NCI-H524 (cell line): ENCODE data around the gene ZNF433.

ENCODE experiments used
- DNase-seq, 2 experiments: peaks; one replicate each; lab custom pipeline; 2025; lab: John Stamatoyannopoulos, UW

The ZNF433 gene

DNA sequence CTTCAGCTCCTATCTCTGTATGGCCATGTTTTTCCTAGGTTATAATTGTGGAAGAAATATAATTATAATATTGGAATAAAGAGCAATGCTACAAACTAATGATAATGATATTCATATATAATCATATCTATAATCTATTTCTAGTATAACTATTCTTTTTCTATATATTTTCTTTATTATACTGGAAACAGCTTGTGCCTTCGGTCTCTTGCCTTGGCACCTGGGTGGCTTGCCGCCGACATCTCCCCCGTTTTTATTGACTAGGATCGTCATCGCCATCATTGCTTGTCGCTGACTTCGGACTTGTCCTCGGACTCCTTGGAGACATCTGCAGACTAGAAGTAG lies 46.4 kb downstream of the ZNF433 start:
- DNase-seq, result no peak

GRCh38 chr19:11987405-11988281 lies 47.8 kb downstream of the ZNF433 start:
- peak; percentile 91 to 98 for DNase-seq

- DNase-seq, result no peak
Measured at GRCh38 chr19:11986754-11987153, 48.7 kb downstream of the ZNF433 start.

DNA sequence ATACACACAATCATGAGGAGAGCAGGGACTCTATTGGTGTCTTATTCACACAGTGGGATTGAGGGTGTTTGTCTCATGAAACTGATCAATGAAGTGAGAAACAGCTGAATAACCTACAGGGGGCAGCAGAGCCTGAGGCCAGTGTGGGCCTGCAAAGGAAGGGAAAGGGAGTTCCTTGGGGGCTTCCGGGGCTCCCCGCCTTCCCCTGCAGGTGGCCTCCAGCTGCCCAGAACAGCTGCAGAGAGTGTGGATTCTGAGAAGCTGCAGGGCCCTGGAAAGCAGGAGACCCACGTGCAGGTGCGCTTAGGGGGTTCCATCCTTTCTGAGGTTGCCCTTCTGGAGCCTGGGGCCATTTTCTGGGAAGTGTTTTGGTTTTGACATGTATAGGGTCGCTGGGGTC lies 50.5 kb downstream of the ZNF433 start:
- peak in 1 of 2 experiments; percentile 21 for DNase-seq

GRCh38 chr19:11982526-11982925 lies 53.0 kb downstream of the ZNF433 start:
- DNase-seq, result no peak

GRCh38 chr19:11979527-11979926 lies 56.0 kb downstream of the ZNF433 start:
- no peak for DNase-seq

- DNase-seq, result no peak
Measured at GRCh38 chr19:11978492-11979100, 56.9 kb downstream of the ZNF433 start.

- no peak for DNase-seq
Measured at GRCh38 chr19:11973019-11973810, 62.3 kb downstream of the ZNF433 start.

DNA sequence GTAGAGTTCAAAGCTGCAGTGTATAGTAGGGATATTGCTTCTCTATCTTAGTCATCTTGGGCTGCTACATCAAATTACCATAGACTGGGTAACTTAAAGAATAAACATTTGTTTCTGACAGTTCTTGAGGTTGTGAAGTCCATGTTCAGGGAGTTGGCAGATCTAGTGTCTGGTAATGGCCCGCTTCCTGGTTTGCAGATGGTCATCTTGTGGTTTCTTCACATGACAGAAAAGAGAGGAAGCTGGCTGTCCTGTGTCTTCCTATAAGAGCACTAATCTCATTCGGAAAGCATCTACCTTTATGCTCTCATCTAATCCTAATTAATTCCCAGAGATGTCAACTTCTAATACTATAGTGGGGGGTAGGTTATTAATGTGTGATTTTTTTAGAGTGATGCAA lies 64.4 kb downstream of the ZNF433 start:
- no peak for DNase-seq

DNA sequence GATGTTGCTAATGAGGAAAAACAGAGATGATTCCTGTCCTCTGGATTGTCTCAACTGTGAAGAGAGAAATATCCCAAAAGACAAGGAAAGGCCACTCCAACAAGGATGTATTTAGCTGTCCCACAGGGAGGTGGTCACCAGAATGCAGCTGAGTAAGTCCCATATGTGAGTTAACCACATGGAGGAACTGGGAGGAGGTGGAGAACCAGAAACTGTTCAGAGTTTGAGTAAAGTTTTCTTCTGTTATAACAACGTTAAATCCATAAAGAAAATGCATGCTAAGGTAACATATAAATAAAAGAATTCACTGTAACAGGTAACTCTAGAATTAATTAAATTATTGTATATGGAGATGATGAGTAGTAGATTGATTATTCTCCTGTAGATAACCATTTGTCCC lies 65.3 kb downstream of the ZNF433 start:
- no peak for DNase-seq

- DNase-seq, result peak; percentile 88 to 91
Measured at GRCh38 chr19:11964858-11965645, 70.4 kb downstream of the ZNF433 start, which contains the start of gene ZNF763. Gene ZNF763, plus strand, starts transcription at chr19:11965040. Its CDS starts 169 bp downstream, at chr19:11965209.
